ENCODE measurements around the gene ATP6V0D1.
"Not testable (repeated sequence)": the region's sequence is repeated elsewhere in the genome, so short reads cannot be mapped to it uniquely, and the experiment has no call there.

Gene ATP6V0D1

GRCh38 chr16:67480833-67481560 lies at the start of gene ATP6V0D1:
TSS of gene ATP6V0D1 (minus strand) at chr16:67481157. CDS start at chr16:67481086, 71 bp downstream.
- DNase-seq (ENCODE audit: low read depth, low spot score) = peak; percentile 96

- no peak for DNase-seq (ENCODE audit: low read depth, low spot score)
Observed at GRCh38 chr16:67530013-67530939, 49.3 kb upstream of the ATP6V0D1 start.

GRCh38 chr16:67529582-67530012 lies 48.6 kb upstream of the ATP6V0D1 start:
- DNase-seq (ENCODE audit: low read depth, low spot score) = no peak

- no peak for DNase-seq (ENCODE audit: low read depth, low spot score)
Observed at GRCh38 chr16:67528870-67529581, 48.1 kb upstream of the ATP6V0D1 start.

GRCh38 chr16:67528222-67528869 lies 47.4 kb upstream of the ATP6V0D1 start, which contains the start of gene RIPOR1:
TSS of gene RIPOR1 (plus strand) at chr16:67528829. CDS start at chr16:67538447, 9,618 bp downstream.
- DNase-seq (ENCODE audit: low read depth, low spot score) = no peak

- DNase-seq (ENCODE audit: low read depth, low spot score) = no peak
Observed at GRCh38 chr16:67526149-67526791, 45.3 kb upstream of the ATP6V0D1 start.

GRCh38 chr16:67525176-67525860 lies 44.4 kb upstream of the ATP6V0D1 start:
- no peak for DNase-seq (ENCODE audit: low read depth, low spot score)

GRCh38 chr16:67521095-67521804 lies 40.3 kb upstream of the ATP6V0D1 start:
- peak; percentile 93 for DNase-seq (ENCODE audit: low read depth, low spot score)

- DNase-seq (ENCODE audit: low read depth, low spot score) = no peak
Observed at GRCh38 chr16:67519242-67519641, 38.3 kb upstream of the ATP6V0D1 start.

- DNase-seq (ENCODE audit: low read depth, low spot score) = no peak
Observed at GRCh38 chr16:67518676-67519075, 37.7 kb upstream of the ATP6V0D1 start.

- DNase-seq (ENCODE audit: low read depth, low spot score) = no peak
Observed at GRCh38 chr16:67517661-67518423, 36.9 kb upstream of the ATP6V0D1 start.

GRCh38 chr16:67517155-67517445 lies 36.1 kb upstream of the ATP6V0D1 start:
- DNase-seq (ENCODE audit: low read depth, low spot score) = no peak

GRCh38 chr16:67516296-67517154 lies 35.6 kb upstream of the ATP6V0D1 start:
- DNase-seq (ENCODE audit: low read depth, low spot score) = no peak

GRCh38 chr16:67514382-67514828 lies 33.4 kb upstream of the ATP6V0D1 start:
- DNase-seq (ENCODE audit: low read depth, low spot score) = no peak

- DNase-seq (ENCODE audit: low read depth, low spot score) = not testable (repeated sequence)
Observed at GRCh38 chr16:67513892-67514291, 32.9 kb upstream of the ATP6V0D1 start.

- no peak for DNase-seq (ENCODE audit: low read depth, low spot score)
Observed at GRCh38 chr16:67509016-67509415, 28.1 kb upstream of the ATP6V0D1 start.

GRCh38 chr16:67506468-67506867 lies 25.5 kb upstream of the ATP6V0D1 start:
- no peak for DNase-seq (ENCODE audit: low read depth, low spot score)

Data from smooth muscle cell of the brain vasculature (primary cell).